ENCODE results near the gene TMEM106B.

Gene TMEM106B

DNA sequence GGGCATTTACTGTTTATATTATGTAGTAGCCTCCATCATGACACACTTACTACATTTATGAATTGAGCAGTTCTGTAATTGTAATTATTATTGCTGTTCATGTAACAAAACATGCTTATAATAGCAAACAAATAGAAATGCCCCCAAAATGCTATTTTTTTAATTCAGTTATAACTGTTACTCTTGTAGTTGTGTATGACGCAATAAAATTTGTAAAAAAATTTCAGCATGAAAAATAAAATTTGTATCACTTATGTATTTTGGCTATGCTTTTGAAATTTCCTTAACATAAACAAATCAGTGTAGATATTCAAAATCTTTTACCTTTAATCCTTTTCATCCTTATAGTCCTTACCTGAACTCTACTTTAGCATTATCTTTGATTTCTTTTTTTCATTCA is 25.9 kb downstream of the TMEM106B start:
- H3F3A ChIP-seq (ENCODE audit: insufficient read depth, low read length), result no peaks in the 10 kb centered on the region

DNA sequence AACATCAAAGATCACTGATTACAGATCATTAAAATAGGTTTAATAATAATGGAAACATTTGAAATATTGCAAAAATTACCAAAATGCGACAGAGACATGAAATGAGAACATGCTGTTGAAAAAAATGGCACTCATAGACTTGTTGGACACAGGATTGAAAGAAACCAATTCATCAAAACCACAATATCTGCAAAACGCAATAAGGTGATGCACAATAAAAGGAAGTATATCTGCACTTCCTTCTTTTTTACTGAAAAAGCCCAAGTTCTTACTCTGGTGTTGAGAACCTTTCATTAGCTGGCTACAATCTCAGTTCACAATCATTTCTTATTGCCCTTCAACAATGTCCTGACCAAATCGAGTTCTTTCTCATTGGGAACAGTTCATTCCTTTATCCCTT is 28.7 kb downstream of the TMEM106B start:
- Histone ChIP-seq H3K9me3 (ENCODE audit: low read length) (no peaks in the 10 kb centered on the region), H3K9ac (ENCODE audit: low read length) (no peak overlapping the region), H3K79me2 (ENCODE audit: insufficient read depth, low read length) (no peaks in the 10 kb centered on the region), H3K4me1 (ENCODE audit: insufficient read depth, low read length, severe bottlenecking) (no peaks in the 10 kb centered on the region), H4K20me1 (ENCODE audit: insufficient read depth, low read length) (no peaks in the 10 kb centered on the region), H3K27ac (ENCODE audit: low read depth, low read length, poor library complexity, severe bottlenecking) (no peak overlapping the region), H3K4me2 (ENCODE audit: low read length) (no peak overlapping the region), H3K4me3 (ENCODE audit: low read depth, low read length, poor library complexity, severe bottlenecking) (no peak overlapping the region), H2AFZ (ENCODE audit: low read length) (no peak overlapping the region), H3K9me2 (ENCODE audit: low read depth, low read length) (no peaks in the 10 kb centered on the region), H3F3A (ENCODE audit: insufficient read depth, low read length) (no peaks in the 10 kb centered on the region), H3K27me3 (ENCODE audit: insufficient read depth, low read length) (no peaks in the 10 kb centered on the region), H3K36me3 (ENCODE audit: insufficient read depth, low read length) (peaks cover 8% of the 10 kb centered on the region; the same call in 1 of the 2 replicates)
- TF ChIP-seq EZH2 (IDR thresholded peaks at IDR 0.05; ENCODE audit: borderline replicate concordance, low read length), result no peak
- TF ChIP-seq, protein P1, sequence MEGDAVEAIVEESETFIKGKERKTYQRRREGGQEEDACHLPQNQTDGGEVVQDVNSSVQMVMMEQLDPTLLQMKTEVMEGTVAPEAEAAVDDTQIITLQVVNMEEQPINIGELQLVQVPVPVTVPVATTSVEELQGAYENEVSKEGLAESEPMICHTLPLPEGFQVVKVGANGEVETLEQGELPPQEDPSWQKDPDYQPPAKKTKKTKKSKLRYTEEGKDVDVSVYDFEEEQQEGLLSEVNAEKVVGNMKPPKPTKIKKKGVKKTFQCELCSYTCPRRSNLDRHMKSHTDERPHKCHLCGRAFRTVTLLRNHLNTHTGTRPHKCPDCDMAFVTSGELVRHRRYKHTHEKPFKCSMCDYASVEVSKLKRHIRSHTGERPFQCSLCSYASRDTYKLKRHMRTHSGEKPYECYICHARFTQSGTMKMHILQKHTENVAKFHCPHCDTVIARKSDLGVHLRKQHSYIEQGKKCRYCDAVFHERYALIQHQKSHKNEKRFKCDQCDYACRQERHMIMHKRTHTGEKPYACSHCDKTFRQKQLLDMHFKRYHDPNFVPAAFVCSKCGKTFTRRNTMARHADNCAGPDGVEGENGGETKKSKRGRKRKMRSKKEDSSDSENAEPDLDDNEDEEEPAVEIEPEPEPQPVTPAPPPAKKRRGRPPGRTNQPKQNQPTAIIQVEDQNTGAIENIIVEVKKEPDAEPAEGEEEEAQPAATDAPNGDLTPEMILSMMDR (IDR thresholded peaks at IDR 0.05; ENCODE audit: low read length), result no peak

More for the DNA sequence above, 25.9 kb downstream of the TMEM106B start:
- Histone ChIP-seq H3K79me2 (ENCODE audit: insufficient read depth, low read length) (no peaks in the 10 kb centered on the region), H3K9me3 (ENCODE audit: low read length) (no peaks in the 10 kb centered on the region), H3K9me2 (ENCODE audit: low read depth, low read length) (no peaks in the 10 kb centered on the region), H3K4me3 (ENCODE audit: low read depth, low read length, poor library complexity, severe bottlenecking) (no peak overlapping the region), H3K9ac (ENCODE audit: low read length) (no peak overlapping the region), H2AFZ (ENCODE audit: low read length) (no peak overlapping the region), H3K27ac (ENCODE audit: low read depth, low read length, poor library complexity, severe bottlenecking) (no peak overlapping the region), H3K27me3 (ENCODE audit: insufficient read depth, low read length) (no peaks in the 10 kb centered on the region), H3K4me1 (ENCODE audit: insufficient read depth, low read length, severe bottlenecking) (no peaks in the 10 kb centered on the region), H3K4me2 (ENCODE audit: low read length) (no peak overlapping the region), H3K36me3 (ENCODE audit: insufficient read depth, low read length) (peaks cover 14% of the 10 kb centered on the region; the same call in 1 of the 2 replicates), H4K20me1 (ENCODE audit: insufficient read depth, low read length) (no peaks in the 10 kb centered on the region)
- TF ChIP-seq, protein P1 (IDR thresholded peaks at IDR 0.05; ENCODE audit: low read length), result no peak
- no peak for TF ChIP-seq EZH2 (IDR thresholded peaks at IDR 0.05; ENCODE audit: borderline replicate concordance, low read length)

DNA sequence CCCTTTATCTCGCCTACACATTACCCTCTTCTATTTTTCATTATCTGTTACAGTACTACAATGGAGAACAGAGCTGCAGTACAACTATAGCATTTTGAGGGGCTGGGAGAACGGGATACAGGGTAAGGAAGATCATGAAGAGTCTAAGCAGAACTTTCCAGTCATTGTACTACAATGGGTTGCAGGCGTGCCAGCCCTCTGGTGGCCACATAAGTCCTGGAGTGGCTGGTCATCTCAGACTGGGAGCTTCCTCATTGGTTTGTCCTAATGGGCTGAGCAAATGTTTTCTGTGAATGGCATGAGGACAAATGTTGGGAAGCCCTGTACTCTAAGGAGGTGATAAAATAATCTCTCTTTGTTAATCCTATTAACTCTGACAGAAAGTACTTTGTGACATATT is 33.0 kb downstream of the TMEM106B start:
- Histone ChIP-seq H3K9me2 (ENCODE audit: low read depth, low read length) (no peaks in the 10 kb centered on the region), H2AFZ (ENCODE audit: low read length) (no peak overlapping the region), H3K4me3 (ENCODE audit: low read depth, low read length, poor library complexity, severe bottlenecking) (no peak overlapping the region), H3K27ac (ENCODE audit: low read depth, low read length, poor library complexity, severe bottlenecking) (no peak overlapping the region), H3K4me1 (ENCODE audit: insufficient read depth, low read length, severe bottlenecking) (no peaks in the 10 kb centered on the region), H3K79me2 (ENCODE audit: insufficient read depth, low read length) (no peaks in the 10 kb centered on the region), H3F3A (ENCODE audit: insufficient read depth, low read length) (no peaks in the 10 kb centered on the region), H4K20me1 (ENCODE audit: insufficient read depth, low read length) (no peaks in the 10 kb centered on the region), H3K36me3 (ENCODE audit: insufficient read depth, low read length) (no peaks in the 10 kb centered on the region), H3K27me3 (ENCODE audit: insufficient read depth, low read length) (no peaks in the 10 kb centered on the region), H3K9me3 (ENCODE audit: low read length) (no peaks in the 10 kb centered on the region), H3K4me2 (ENCODE audit: low read length) (no peak overlapping the region), H3K9ac (ENCODE audit: low read length) (no peak overlapping the region)
- TF ChIP-seq, protein P1 (IDR thresholded peaks at IDR 0.05; ENCODE audit: low read length), result peak; percentile 43; the same call in 1 of the 2 replicates
- TF ChIP-seq EZH2 (IDR thresholded peaks at IDR 0.05; ENCODE audit: borderline replicate concordance, low read length), result no peak
